Measurements from ENCODE around the gene BTF3. TPM values are rescaled to one million over a fixed set of nuclear protein-coding genes. Genes with fewer than 3 reads are reported as not detected.
"Not testable (repeated sequence)": the region's sequence is repeated elsewhere in the genome, so short reads cannot be mapped to it uniquely, and the experiment has no call there.

BTF3 gene
- total RNA-seq, 1 experiment from 2014 or later = 405 TPM

- no peak for DNase-seq (ENCODE audit: low read depth)
Measured at GRCh38 chr5:73485715-73486114, 12.5 kb upstream of the BTF3 start.

- no peak for DNase-seq (ENCODE audit: low read depth)
Measured at GRCh38 chr5:73486119-73486899, 11.9 kb upstream of the BTF3 start.

- DNase-seq (ENCODE audit: low read depth) = not testable (repeated sequence)
Measured at GRCh38 chr5:73487257-73487656, 11.0 kb upstream of the BTF3 start.

GRCh38 chr5:73487815-73488214 lies 10.4 kb upstream of the BTF3 start:
- no peak for DNase-seq (ENCODE audit: low read depth)

- DNase-seq (ENCODE audit: low read depth) = no peak
Measured at GRCh38 chr5:73488806-73489205, 9.4 kb upstream of the BTF3 start.

GRCh38 chr5:73490088-73490487 lies 8.2 kb upstream of the BTF3 start:
- no peak for DNase-seq (ENCODE audit: low read depth)

- no peak for DNase-seq (ENCODE audit: low read depth)
Measured at GRCh38 chr5:73491155-73491554, 7.1 kb upstream of the BTF3 start.

- no peak for DNase-seq (ENCODE audit: low read depth)
Measured at GRCh38 chr5:73493421-73493820, 4.8 kb upstream of the BTF3 start.

GRCh38 chr5:73494721-73495120 lies 3.5 kb upstream of the BTF3 start:
- DNase-seq (ENCODE audit: low read depth) = no peak

GRCh38 chr5:73495772-73496335 lies 2.4 kb upstream of the BTF3 start:
- no peak for DNase-seq (ENCODE audit: low read depth)

GRCh38 chr5:73496984-73497457 lies 1.2 kb upstream of the BTF3 start:
- peak; percentile 72 for DNase-seq (ENCODE audit: low read depth)

- no peak for DNase-seq (ENCODE audit: low read depth)
Measured at GRCh38 chr5:73497497-73498056, 665 bp upstream of the BTF3 start.

GRCh38 chr5:73499187-73499586 lies 945 bp downstream of the BTF3 start:
- no peak for DNase-seq (ENCODE audit: low read depth)

GRCh38 chr5:73499756-73500155 lies 1.5 kb downstream of the BTF3 start:
- no peak for DNase-seq (ENCODE audit: low read depth)

GRCh38 chr5:73501406-73501805 lies 3.2 kb downstream of the BTF3 start:
- no peak for DNase-seq (ENCODE audit: low read depth)

- no peak for DNase-seq (ENCODE audit: low read depth)
Measured at GRCh38 chr5:73506459-73506955, 8.3 kb downstream of the BTF3 start.

- DNase-seq (ENCODE audit: low read depth) = no peak
Measured at GRCh38 chr5:73507062-73507461, 8.8 kb downstream of the BTF3 start.

GRCh38 chr5:73508521-73508920 lies 10.3 kb downstream of the BTF3 start:
- DNase-seq (ENCODE audit: low read depth) = not testable (repeated sequence)

- DNase-seq (ENCODE audit: low read depth) = no peak
Measured at GRCh38 chr5:73513996-73514395, 15.8 kb downstream of the BTF3 start.

- DNase-seq (ENCODE audit: low read depth) = no peak
Measured at GRCh38 chr5:73514418-73514817, 16.2 kb downstream of the BTF3 start.

GRCh38 chr5:73515232-73515631 lies 17.0 kb downstream of the BTF3 start:
- no peak for DNase-seq (ENCODE audit: low read depth)

- peak; percentile 85 for DNase-seq (ENCODE audit: low read depth)
Measured at GRCh38 chr5:73519531-73520283, 21.5 kb downstream of the BTF3 start.

Data from LHCN-M2 (cell line).